PC-3 (cell line): ENCODE measurements around the gene NR5A1. TPM values are rescaled to one million over a fixed set of nuclear protein-coding genes. Genes with fewer than 3 reads are reported as not detected.

Experiments used
- ATAC-seq: fragments of 200-7000 bp; cut with Tn5 transposase; 2 replicates; pipeline ENCODE4 v1.9.1; 2020; ENCODE audit warnings: mild to moderate bottlenecking, moderate library complexity
- BruUV-seq: library from RNA; stranded (reverse); fragments of 400-500 nt; replicated peaks from 2 replicates; lab custom pipeline; 2021; lab: Mats Ljungman, UMichigan
- CTCF ChIA-PET: fragments of 300-600 bp; sonication (Branson Sonifier 250); formaldehyde crosslinking; loops from one replicate; lab custom pipeline; 2022; ENCODE audit warnings: antibody characterized with exemption; lab: Charles Lee
- POLR2A ChIA-PET: fragments of 300-600 bp; sonication (Branson Sonifier 250); formaldehyde crosslinking; loops from one replicate; lab custom pipeline; 2022; ENCODE audit warnings: antibody characterized with exemption; ENCODE audit not compliant: unreplicated experiment; lab: Charles Lee
- DNase-seq: peaks from one replicate; pipeline ENCODE4 v3.0.0-alpha.2; 2015
- H2AFZ ChIP-seq: fragments of 300-600 bp; sonication (generic); 2 replicates; pipeline ENCODE4 v1.6.0; 2016; ENCODE audit warnings: antibody characterized with exemption, low read length
- H3F3A ChIP-seq: fragments of 300-600 bp; sonication (generic); one replicate; pipeline ENCODE4 v1.6.0; 2017; ENCODE audit warnings: antibody characterized with exemption, low read length, control low read depth, mild to moderate bottlenecking; ENCODE audit not compliant: unreplicated experiment
- H3K27ac ChIP-seq: fragments of 300-600 bp; sonication (generic); 2 replicates; pipeline ENCODE4 v1.5.1; 2016; ENCODE audit warnings: mild to moderate bottlenecking, low read length
- H3K27me3 ChIP-seq: fragments of 300-600 bp; sonication (generic); 2 replicates; pipeline ENCODE4 v1.6.1; 2016; ENCODE audit warnings: low read length, mixed read lengths
- H3K36me3 ChIP-seq: fragments of 300-600 bp; sonication (generic); 2 replicates; pipeline ENCODE4 v1.6.1; 2016; ENCODE audit warnings: low read depth, mixed run types, low read length, mixed read lengths
- H3K4me1 ChIP-seq: fragments of 300-600 bp; sonication (generic); 2 replicates; pipeline ENCODE4 v1.5.1; 2016; ENCODE audit warnings: low read length; ENCODE audit not compliant: insufficient read depth
- H3K4me2 ChIP-seq: fragments of 300-600 bp; sonication (generic); 2 replicates; pipeline ENCODE4 v1.6.0; 2016; ENCODE audit warnings: low read length
- H3K4me3 ChIP-seq: fragments of 300-600 bp; sonication (generic); 2 replicates; pipeline ENCODE4 v1.5.1; 2016; ENCODE audit warnings: mild to moderate bottlenecking, low read length, mixed read lengths
- H3K79me2 ChIP-seq: fragments of 300-600 bp; sonication (generic); 2 replicates; pipeline ENCODE4 v1.6.1; 2017; ENCODE audit warnings: low read length, mixed read lengths
- H3K9ac ChIP-seq: fragments of 300-600 bp; sonication (generic); 2 replicates; pipeline ENCODE4 v1.6.0; 2016; ENCODE audit warnings: mild to moderate bottlenecking, low read length
- H3K9me2 ChIP-seq: fragments of 300-600 bp; sonication (generic); replicated peaks from 2 replicates; pipeline ENCODE4 v1.6.1; 2016; ENCODE audit warnings: mixed run types, low read length, mixed read lengths
- H3K9me3 ChIP-seq: fragments of 300-600 bp; sonication (generic); 2 replicates; pipeline ENCODE4 v1.6.1; 2016; ENCODE audit warnings: low read length, mixed read lengths
- H4K20me1 ChIP-seq: fragments of 300-600 bp; sonication (generic); 2 replicates; pipeline ENCODE4 v1.6.1; 2016; ENCODE audit warnings: low read length, mixed read lengths
- CTCF ChIP-seq: fragments of 300-600 bp; sonication (generic); conservative IDR thresholded peaks from 2 replicates; pipeline ENCODE4 v1.5.1; 2017; ENCODE audit warnings: antibody characterized with exemption, low read depth, mild to moderate bottlenecking, low read length
- EZH2 ChIP-seq: fragments of 300-600 bp; sonication (generic); IDR thresholded peaks from one replicate; pipeline ENCODE4 v1.6.1; 2017; ENCODE audit warnings: antibody characterized with exemption, mild to moderate bottlenecking, low read length; ENCODE audit not compliant: unreplicated experiment
- EZH2phosphoT487 ChIP-seq: fragments of 300-600 bp; sonication (generic); IDR thresholded peaks from 2 replicates; pipeline ENCODE4 v1.6.1; 2018; ENCODE audit warnings: mild to moderate bottlenecking, antibody characterized with exemption, low read length, borderline replicate concordance
- intact Hi-C: fragments of 100-400 bp; cut with micrococcal nuclease; formaldehyde crosslinking; loops from 2 replicates; pipeline ENCODE4 v1.9.0; 2023
- total RNA-seq: library from RNA; depleted of rRNA; stranded (reverse); fragments of >200 nt; gene quantifications from 2 replicates; pipeline ENCODE4 v1.2.3, GENCODE V29; 2014

NR5A1 gene
- total RNA-seq, 1 experiment from 2014 or later = not detected

GRCh38 chr9:124492818-124493217, 14.4 kb downstream of the NR5A1 start:
- TF ChIP-seq EZH2 (no peak), EZH2phosphoT487 (no peak), CTCF (no peak)
- intact Hi-C loops = no loop called here
- Histone ChIP-seq H3F3A (no peaks in the 10 kb centered on the region), H3K36me3 (no peaks in the 10 kb centered on the region), H3K27ac (no peak overlapping the region), H3K9ac (no peak overlapping the region), H3K4me3 (no peak overlapping the region), H3K4me2 (no peak overlapping the region), H3K9me2 (no peaks in the 10 kb centered on the region), H3K4me1 (no peaks in the 10 kb centered on the region), H3K27me3 (no peaks in the 10 kb centered on the region), H2AFZ (no peak overlapping the region), H3K79me2 (no peaks in the 10 kb centered on the region), H3K9me3 (no peaks in the 10 kb centered on the region), H4K20me1 (no peaks in the 10 kb centered on the region)
- ChIA-PET POLR2A (no interaction called here), CTCF (no interaction called here)
- ATAC-seq = no peak
- BruUV-seq = no TSS peak
- DNase-seq = no peak

GRCh38 chr9:124491049-124491975, 15.9 kb downstream of the NR5A1 start:
- H3K36me3 ChIP-seq = no peaks in the 10 kb centered on the region
- no peaks in the 10 kb centered on the region for H3K4me1 ChIP-seq
- TF ChIP-seq CTCF = no peak
- TF ChIP-seq EZH2phosphoT487 = no peak
- no peak for TF ChIP-seq EZH2
- no peaks in the 10 kb centered on the region for H3K9me3 ChIP-seq
- no TSS peak for BruUV-seq
- DNase-seq (no peak), ATAC-seq (no peak)
- H3K27ac ChIP-seq = no peak overlapping the region
- H2AFZ ChIP-seq = no peak overlapping the region
- ChIA-PET CTCF (no interaction called here), POLR2A (no interaction called here)
- no peak overlapping the region for H3K4me3 ChIP-seq
- H3K9me2 ChIP-seq = no peaks in the 10 kb centered on the region
- H3K79me2 ChIP-seq = no peaks in the 10 kb centered on the region
- intact Hi-C loops = no loop called here
- H3K27me3 ChIP-seq = no peaks in the 10 kb centered on the region
- no peak overlapping the region for H3K4me2 ChIP-seq
- H4K20me1 ChIP-seq = no peaks in the 10 kb centered on the region
- H3F3A ChIP-seq = no peaks in the 10 kb centered on the region
- H3K9ac ChIP-seq = no peak overlapping the region

- no peaks in the 10 kb centered on the region for H3K9me2 ChIP-seq
- H3K4me1 ChIP-seq = no peaks in the 10 kb centered on the region
- H3K27ac ChIP-seq = no peak overlapping the region
- H3K27me3 ChIP-seq = no peaks in the 10 kb centered on the region
- H3K36me3 ChIP-seq = no peaks in the 10 kb centered on the region
- H3K9ac ChIP-seq = no peak overlapping the region
- no TSS peak for BruUV-seq
- no peak overlapping the region for H3K4me3 ChIP-seq
- TF ChIP-seq EZH2phosphoT487 = no peak
- TF ChIP-seq CTCF = no peak
- TF ChIP-seq EZH2 = no peak
- H3K79me2 ChIP-seq = no peaks in the 10 kb centered on the region
- CTCF ChIA-PET = no interaction called here
- H3F3A ChIP-seq = no peaks in the 10 kb centered on the region
- H3K9me3 ChIP-seq = no peaks in the 10 kb centered on the region
- H4K20me1 ChIP-seq = no peaks in the 10 kb centered on the region
- no peak overlapping the region for H2AFZ ChIP-seq
- no peak overlapping the region for H3K4me2 ChIP-seq
- intact Hi-C loops = no loop called here
- POLR2A ChIA-PET = interaction anchor here (0.6 kb wide), 1 partner anchor 185 kb away, joined by 3 read pairs; no protein-coding TSS in a partner anchor
- DNase-seq = no peak
- no peak for ATAC-seq
These were observed 17.2 kb downstream of the NR5A1 start for GRCh38 chr9:124490004-124490403.
